Measurements from ENCODE around the gene ADAMTSL3.

DNA sequence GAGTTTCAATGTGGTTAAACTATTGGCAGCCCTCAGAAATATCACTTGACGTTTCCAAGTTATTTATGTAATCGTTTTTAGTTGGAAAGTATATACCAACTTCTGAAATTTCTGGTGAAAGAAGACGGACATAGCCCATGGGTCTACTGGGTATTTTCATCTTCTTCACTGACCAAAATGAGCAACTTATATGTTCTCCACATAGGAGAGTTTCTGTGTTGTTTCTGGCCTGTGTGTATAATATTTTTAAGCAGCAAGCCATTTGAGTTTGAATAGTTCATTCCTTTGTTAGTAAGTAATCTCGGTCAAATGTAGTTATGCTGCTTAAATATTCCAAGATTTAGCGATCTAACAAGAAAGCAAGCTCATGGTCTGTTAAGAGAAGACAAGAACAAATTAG lies 57.3 kb downstream of the ADAMTSL3 start:
- TF ChIP-seq POLR2A (IDR thresholded peaks at IDR 0.05) (no peak), CTCF (IDR thresholded peaks at IDR 0.05) (no peak)
